Adrenal gland (tissue), 12 donors: ENCODE data around the gene SLC9A4. TPM values are rescaled to one million over a fixed set of nuclear protein-coding genes. Genes with fewer than 3 reads are reported as not detected.
A peak's percentile ranks its signal among the peaks of the same experiment; 100 is the strongest.

Experiments used
- DNase-seq, 7 donors: peaks; one replicate each; pipeline ENCODE4 v3.0.0-alpha.2; 2019 to 2020
- H3K27ac ChIP-seq, 5 donors: fragments of 200-600 bp; sonication (generic) in 4 of 5; 1 replicate in 3 of 5; 2 replicates in 2 of 5; pipeline versions ENCODE4 v1.5.1 to v1.8.0; 2016 to 2020; ENCODE audit warnings: mild to moderate bottlenecking in 1 of 5
- H3K27me3 ChIP-seq: fragments of 200-600 bp; 2 replicates; pipeline ENCODE4 v1.8.0; 2021
- H3K36me3 ChIP-seq, 2 donors: fragments of 200-600 bp; replicated peaks in 1 of 2; 1 replicate in 1 of 2; 2 replicates in 1 of 2; pipeline versions ENCODE4 v1.5.1 to v1.8.0; 2018 to 2022
- H3K4me1 ChIP-seq, 2 donors: fragments of 200-600 bp; replicated peaks in 1 of 2; 1 replicate in 1 of 2; 2 replicates in 1 of 2; pipeline versions ENCODE4 v1.5.1 to v1.8.0; 2018 to 2021
- H3K4me3 ChIP-seq, 4 donors: fragments of 200-600 bp; sonication (generic) in 3 of 4; one replicate each; pipeline ENCODE4 v1.5.1; 2016 to 2018
- H3K9me3 ChIP-seq, 3 donors: fragments of 200-600 bp; sonication (generic) in 1 of 3; replicated peaks in 1 of 3; 1 replicate in 2 of 3; 2 replicates in 1 of 3; pipeline versions ENCODE4 v1.5.1 to v1.8.0; 2016 to 2021
- CTCF ChIP-seq, 6 experiments: fragments of 450-650 bp in 4 of 6; fragments of 200-600 bp in 2 of 6; sonication (generic) in 1 of 6; IDR thresholded peaks; 1 replicate in 5 of 6; 2 replicates in 1 of 6; pipeline versions ENCODE4 v1.5.1 to v1.8.0; 2016 to 2021; ENCODE audit warnings: antibody characterized with exemption in 6 of 6, mild to moderate bottlenecking in 2 of 6, moderate library complexity in 1 of 6
- POLR2A ChIP-seq, 2 donors: fragments of 450-650 bp; IDR thresholded peaks; one replicate each; pipeline ENCODE4 v1.6.1; 2017; ENCODE audit warnings: antibody characterized with exemption in 2 of 2, mild to moderate bottlenecking in 2 of 2, moderate library complexity in 1 of 2
- WGBS, 4 donors: extraction: QIAGEN DNeasy Blood & Tissue Kit in 2 of 4; methylation state at CpG; one replicate each; pipeline versions ENCODE4 v1.1.5 to v1.1.7; 2013 to 2017; 5-methylcytosine and 5-hydroxymethylcytosine counted together
- intact Hi-C, 2 donors: fragments of 100-400 bp; cut with DNase I; formaldehyde crosslinking; loops; one replicate each; pipeline versions ENCODE4 v1.14.1 to v1.15.0; 2022 to 2023
- polyA plus RNA-seq, 3 donors: library from polyadenylated mRNA; stranded (reverse); fragments of 200-250 nt in 2 of 3; fragments of 350-450 nt in 1 of 3; fragmentation: Illumina TruSeq in 1 of 3; extraction: RNeasy Lipid Tissue Mini Kit (QIAGEN cat#74804) in 1 of 3; gene quantifications; one replicate each; pipeline ENCODE4 v1.2.3, GENCODE V29; 2013 to 2014
- total RNA-seq, 9 donors: library from RNA; depleted of rRNA in 4 of 9; stranded (reverse); fragments of >200 nt in 4 of 9; fragments of 120-200 nt in 1 of 9; fragmentation: NEBNext Ultra II Directional in 1 of 9; extraction: Animal tissue kit (Norgen Biotek cat#: 25700) in 1 of 9; gene quantifications; one replicate each; pipeline versions ENCODE4 v1.1.0 to v1.2.4, GENCODE V29; 2013 to 2023
- donor health status: healthy with polysubstance abuse.
- donor health status: Bipolar disorder and iron deficiency.
- donor health status: DM: yes; HTN: yes; CAD: no.
- donor health status: DM: no; HTN: no; CAD: no.
- donor health status: DM: no; HTN: no; CAD: no.
- donor health status: DM: yes; HTN: yes; CAD: no.

Gene SLC9A4
- total and polyA plus RNA-seq, 12 donors, result 0.17 TPM; not detected in 11

- H3K4me3 ChIP-seq, result no peak overlapping the region
- H3K27ac ChIP-seq, result no peak overlapping the region
- no peaks in the 10 kb centered on the region for H3K9me3 ChIP-seq
- intact Hi-C loops, result loop anchor here in 1 of 2 donors (10.0 kb wide), 2 partner anchors 198 to 568 kb away; no protein-coding TSS in a partner anchor
- peak in 3 of 7 donors; percentile 33 to 56 (median 36) for DNase-seq
- H3K4me1 ChIP-seq, result no peaks in the 10 kb centered on the region
- 25 to 29% (median 26%) methylated on average over 13 of the region's 13 CpGs for WGBS, 4 donors
- H3K27me3 ChIP-seq, result no peaks in the 10 kb centered on the region
- no peaks in the 10 kb centered on the region for H3K36me3 ChIP-seq
- peak; percentile 50 to 69 (median 64) for TF ChIP-seq CTCF (IDR thresholded peaks at IDR 0.05)
- no peak for TF ChIP-seq POLR2A (IDR thresholded peaks at IDR 0.05)
Measured at GRCh38 chr2:102442967-102443828, 29.8 kb upstream of the SLC9A4 start.

- no peak overlapping the region for H3K4me3 ChIP-seq
- DNase-seq, result no peak
- no peaks in the 10 kb centered on the region for H3K4me1 ChIP-seq
- WGBS, 4 donors, result 78 to 95% (median 83%) methylated on average over 3 of the region's 3 CpGs
- H3K27me3 ChIP-seq, result no peaks in the 10 kb centered on the region
- intact Hi-C loops, result loop anchor here in 1 of 2 donors (10.0 kb wide), 2 partner anchors 199 to 569 kb away; no protein-coding TSS in a partner anchor
- no peaks in the 10 kb centered on the region for H3K9me3 ChIP-seq
- H3K36me3 ChIP-seq, result no peaks in the 10 kb centered on the region
- no peak overlapping the region for H3K27ac ChIP-seq
- TF ChIP-seq POLR2A (IDR thresholded peaks at IDR 0.05), result no peak
Measured at GRCh38 chr2:102444233-102444632, 28.8 kb upstream of the SLC9A4 start.

- no peak overlapping the region for H3K4me3 ChIP-seq
- TF ChIP-seq CTCF (IDR thresholded peaks at IDR 0.05), result no peak
- TF ChIP-seq POLR2A (IDR thresholded peaks at IDR 0.05), result no peak
- no peaks in the 10 kb centered on the region for H3K4me1 ChIP-seq
- DNase-seq, result no peak
- H3K36me3 ChIP-seq, result no peaks in the 10 kb centered on the region
- H3K9me3 ChIP-seq, result no peaks in the 10 kb centered on the region
- no peak overlapping the region for H3K27ac ChIP-seq
- 80 to 95% (median 88%) methylated on average over 6 to 9 of the region's 9 CpGs for WGBS, 4 donors
- H3K27me3 ChIP-seq, result peaks cover 2% of the 10 kb centered on the region
- intact Hi-C loops, result loop anchor here (5.0 to 10.0 kb wide), 3 partner anchors 195 to 572 kb away; no protein-coding TSS in a partner anchor
Measured at GRCh38 chr2:102446936-102447335, 26.1 kb upstream of the SLC9A4 start.

GRCh38 chr2:102449370-102449974 is 23.6 kb upstream of the SLC9A4 start:
- peak; percentile 32 to 68 (median 43) for DNase-seq
- intact Hi-C loops, result loop anchor here (5.0 to 10.0 kb wide), 3 partner anchors 197 to 575 kb away; no protein-coding TSS in a partner anchor
- TF ChIP-seq CTCF (IDR thresholded peaks at IDR 0.05) (peak; percentile 45 to 70 (median 58)), POLR2A (IDR thresholded peaks at IDR 0.05) (no peak)
- peaks cover 2% of the 10 kb centered on the region for H3K27me3 ChIP-seq
- H3K4me3 ChIP-seq, result no peak overlapping the region
- no peaks in the 10 kb centered on the region for H3K4me1 ChIP-seq
- WGBS, 4 donors, result 0% methylated on average over 1 of the region's 1 CpG
- H3K36me3 ChIP-seq, result no peaks in the 10 kb centered on the region
- no peak overlapping the region for H3K27ac ChIP-seq
- no peaks in the 10 kb centered on the region for H3K9me3 ChIP-seq
